ENCODE data around the gene SPATA31A3.
"Not testable (repeated sequence)": the region's sequence is repeated elsewhere in the genome, so short reads cannot be mapped to it uniquely, and the experiment has no call there.

Gene SPATA31A3

DNA sequence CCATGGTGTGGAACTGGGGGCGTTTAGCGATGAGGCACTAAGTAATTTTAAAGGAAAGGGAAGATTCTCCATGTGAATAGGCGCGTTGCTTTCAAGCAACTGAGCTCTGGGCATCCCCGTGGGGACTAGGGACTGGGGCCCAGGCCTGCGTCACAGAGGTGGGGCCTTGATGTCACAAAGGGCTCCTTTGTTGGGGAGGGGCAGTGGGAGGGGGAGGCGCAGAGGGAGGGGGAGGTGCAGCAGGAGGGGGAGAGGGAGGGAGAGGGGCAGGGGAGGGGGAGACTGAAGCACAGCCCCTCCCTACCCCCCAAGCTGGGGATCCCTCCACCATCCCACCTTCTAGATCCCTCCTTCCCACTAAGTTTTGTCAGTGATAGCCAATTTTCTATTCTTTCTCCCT is at the start of gene SPATA31A3:
Gene SPATA31A3 (minus strand): TSS at position 101 of the 400 bp plus-strand sequence. CDS start 29 bp downstream, at position 72.
- DNase-seq; H3K4me3 Mint-ChIP-seq; H3K4me1 Mint-ChIP-seq; H3K36me3 Mint-ChIP-seq (ENCODE audit: low read depth); H3K27ac Mint-ChIP-seq; ATAC-seq; H3K9me3 Mint-ChIP-seq; H3K27me3 Mint-ChIP-seq: not testable (repeated sequence)

DNA sequence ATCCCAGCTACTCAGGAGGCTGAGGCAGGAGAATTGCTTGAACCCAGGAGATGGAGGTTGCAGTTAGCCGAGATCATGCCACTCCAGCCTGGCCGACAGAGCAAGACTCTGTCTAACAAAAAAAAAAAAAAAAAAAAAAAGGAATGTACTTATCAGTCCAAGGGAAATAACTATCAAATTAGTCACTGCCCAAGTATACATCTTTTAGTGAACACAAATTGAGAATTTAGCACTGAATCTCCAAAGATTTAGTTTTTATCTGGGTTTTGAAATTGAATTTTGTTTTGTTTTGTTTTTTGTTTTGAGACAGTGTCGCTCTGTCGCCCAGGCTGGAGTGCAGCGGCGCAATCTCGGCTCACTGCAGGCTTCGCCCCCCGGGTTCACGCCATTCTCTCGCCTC is 39.8 kb downstream of the SPATA31A3 start:
- not testable (repeated sequence) for H3K27me3 Mint-ChIP-seq, ATAC-seq

DNA sequence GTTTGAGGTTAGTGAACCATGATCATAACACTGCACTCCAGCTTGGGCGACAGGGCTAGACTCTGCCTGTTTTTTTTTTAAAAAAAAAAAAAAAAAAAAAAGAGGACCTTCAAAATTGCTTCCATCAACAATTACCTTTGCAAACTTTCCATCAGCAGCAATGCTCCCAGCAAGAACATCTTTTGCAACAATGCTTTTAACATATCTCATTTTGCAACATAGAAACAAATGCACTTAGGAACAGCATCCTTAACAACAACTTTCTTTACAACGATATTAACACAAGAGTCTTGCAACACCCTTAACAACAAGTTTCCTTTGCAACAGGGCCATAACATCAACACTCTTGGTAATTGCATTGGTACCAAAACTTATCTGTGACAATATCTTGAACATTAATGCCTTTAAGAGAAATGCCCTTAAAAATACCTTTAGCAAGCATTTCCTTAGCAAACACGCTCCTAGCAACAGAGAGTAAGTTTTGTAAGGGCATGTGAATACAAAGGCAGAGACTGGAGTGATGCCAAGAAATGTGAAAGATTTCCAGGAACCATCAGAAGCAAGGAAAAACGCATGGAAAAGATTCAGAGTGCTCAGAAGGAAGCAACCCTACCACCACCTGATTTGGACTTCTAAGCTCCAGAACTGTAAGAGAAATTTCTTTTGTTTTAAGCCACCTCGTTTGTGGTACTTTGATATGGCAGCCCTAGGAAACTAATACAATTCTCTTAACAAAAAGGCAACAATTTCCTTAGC is 49.8 kb downstream of the SPATA31A3 start:
- not testable (repeated sequence) for ATAC-seq; H3K27me3 Mint-ChIP-seq; H3K27ac Mint-ChIP-seq; H3K4me1 Mint-ChIP-seq; H3K36me3 Mint-ChIP-seq (ENCODE audit: low read depth); H3K9me3 Mint-ChIP-seq; DNase-seq; H3K4me3 Mint-ChIP-seq

More for the DNA sequence above, 39.8 kb downstream of the SPATA31A3 start:
- not testable (repeated sequence) for DNase-seq; H3K36me3 Mint-ChIP-seq (ENCODE audit: low read depth); H3K4me3 Mint-ChIP-seq; H3K4me1 Mint-ChIP-seq; H3K9me3 Mint-ChIP-seq; H3K27ac Mint-ChIP-seq

DNA sequence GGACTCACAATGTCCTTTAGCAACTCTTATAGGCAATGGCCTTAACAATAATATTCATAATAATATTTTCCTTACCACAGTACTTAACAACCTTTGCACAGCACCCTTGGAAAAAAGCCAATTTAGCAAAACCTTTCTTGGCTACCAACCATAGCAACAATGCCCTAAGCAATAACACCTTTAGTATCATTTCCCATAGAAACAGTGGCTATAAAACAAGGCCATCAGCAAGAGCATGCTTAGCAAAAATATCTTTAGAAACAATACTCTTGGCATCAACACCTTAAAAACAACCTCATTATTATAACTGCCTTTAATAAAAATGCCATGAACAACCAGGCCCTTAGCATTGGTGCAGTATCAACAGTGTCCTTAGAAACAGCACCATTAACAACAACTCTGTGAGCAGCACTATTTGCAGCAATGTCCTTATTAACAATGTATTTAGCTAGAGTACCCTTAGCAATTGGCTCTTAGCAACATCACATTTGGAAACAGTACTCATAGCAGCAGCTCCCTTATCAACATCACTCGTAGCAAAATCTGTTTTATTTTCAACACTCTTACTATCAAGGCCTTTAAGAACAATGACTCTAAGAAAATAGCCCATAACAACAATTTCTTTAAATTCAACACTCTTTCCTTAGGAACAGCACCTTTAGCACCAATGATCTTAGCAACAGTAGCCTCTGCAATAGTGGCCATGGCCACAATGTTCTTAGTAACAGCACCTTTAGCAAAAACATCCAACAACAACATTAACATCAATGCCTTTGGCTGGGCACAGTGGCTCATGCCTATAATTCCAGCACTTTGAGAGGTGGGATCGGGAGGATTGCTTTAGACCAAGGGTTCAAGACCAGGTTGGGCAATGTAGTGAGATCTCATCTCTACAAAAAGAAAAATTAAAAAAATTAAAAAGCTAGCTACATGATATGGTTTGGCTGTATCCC is 52.2 kb downstream of the SPATA31A3 start:
- not testable (repeated sequence) for DNase-seq; H3K36me3 Mint-ChIP-seq (ENCODE audit: low read depth); H3K27ac Mint-ChIP-seq; H3K4me1 Mint-ChIP-seq; H3K4me3 Mint-ChIP-seq; ATAC-seq; H3K9me3 Mint-ChIP-seq; H3K27me3 Mint-ChIP-seq

DNA sequence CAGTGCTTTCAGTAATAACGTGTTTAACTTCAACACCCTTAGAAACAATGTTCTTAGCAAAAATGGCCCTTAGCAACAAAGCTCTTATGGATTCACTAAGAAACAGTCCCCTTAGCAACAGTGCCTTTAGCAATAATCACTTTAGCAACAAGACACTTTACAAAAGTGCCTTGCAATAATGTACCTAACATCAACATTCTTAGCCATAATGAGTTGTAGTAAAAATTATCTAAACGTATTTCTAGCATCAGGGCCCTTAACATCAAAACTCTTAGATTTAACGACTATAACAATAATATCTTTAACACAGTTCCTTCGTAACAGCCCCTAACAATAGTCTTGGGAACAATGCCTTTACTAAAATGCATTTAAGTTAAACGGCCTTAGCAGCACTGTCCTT is 54.0 kb downstream of the SPATA31A3 start:
- not testable (repeated sequence) for H3K4me1 Mint-ChIP-seq; H3K36me3 Mint-ChIP-seq (ENCODE audit: low read depth); H3K4me3 Mint-ChIP-seq; H3K27ac Mint-ChIP-seq; DNase-seq; H3K27me3 Mint-ChIP-seq; H3K9me3 Mint-ChIP-seq; ATAC-seq

DNA sequence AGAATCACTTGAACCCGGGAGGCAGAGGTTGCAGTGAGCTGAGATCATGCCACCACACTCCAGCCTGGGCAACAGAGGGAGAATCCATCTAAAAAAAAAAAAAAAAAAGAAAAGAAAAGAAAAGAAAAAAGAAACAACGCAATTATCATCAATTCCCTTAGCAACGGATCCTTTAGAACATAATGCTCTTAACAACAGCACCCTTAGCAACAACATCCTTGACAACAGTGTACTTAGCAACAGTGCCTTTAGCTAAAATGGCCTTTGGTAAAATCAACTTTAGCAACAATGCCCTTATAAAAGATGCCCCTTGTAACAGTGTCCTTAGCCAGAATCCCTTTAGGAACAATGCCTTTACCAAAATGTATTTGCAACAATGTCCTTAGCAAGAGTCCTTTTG is 54.7 kb downstream of the SPATA31A3 start:
- H3K4me1 Mint-ChIP-seq: not testable (repeated sequence)

More for the DNA sequence above, 54.7 kb downstream of the SPATA31A3 start:
- not testable (repeated sequence) for H3K27me3 Mint-ChIP-seq; H3K4me3 Mint-ChIP-seq; DNase-seq; ATAC-seq; H3K27ac Mint-ChIP-seq; H3K9me3 Mint-ChIP-seq; H3K36me3 Mint-ChIP-seq (ENCODE audit: low read depth)

Measured in activated naive CD8-positive, alpha-beta T cell treated with anti-CD3 and anti-CD28 coated beads, Interleukin-2, amount 50 U/mL, for 24 hours (primary cell).